Measurements from ENCODE around the gene ACSF2. TPM values are rescaled to one million over a fixed set of nuclear protein-coding genes. Genes with fewer than 3 reads are reported as not detected.

The ACSF2 gene
- total and polyA plus RNA-seq, 2 of the 13 experiments (the other 11 are each of a cell fraction or from before 2014, with no cell fraction given): 87.3 to 109 TPM

DNA sequence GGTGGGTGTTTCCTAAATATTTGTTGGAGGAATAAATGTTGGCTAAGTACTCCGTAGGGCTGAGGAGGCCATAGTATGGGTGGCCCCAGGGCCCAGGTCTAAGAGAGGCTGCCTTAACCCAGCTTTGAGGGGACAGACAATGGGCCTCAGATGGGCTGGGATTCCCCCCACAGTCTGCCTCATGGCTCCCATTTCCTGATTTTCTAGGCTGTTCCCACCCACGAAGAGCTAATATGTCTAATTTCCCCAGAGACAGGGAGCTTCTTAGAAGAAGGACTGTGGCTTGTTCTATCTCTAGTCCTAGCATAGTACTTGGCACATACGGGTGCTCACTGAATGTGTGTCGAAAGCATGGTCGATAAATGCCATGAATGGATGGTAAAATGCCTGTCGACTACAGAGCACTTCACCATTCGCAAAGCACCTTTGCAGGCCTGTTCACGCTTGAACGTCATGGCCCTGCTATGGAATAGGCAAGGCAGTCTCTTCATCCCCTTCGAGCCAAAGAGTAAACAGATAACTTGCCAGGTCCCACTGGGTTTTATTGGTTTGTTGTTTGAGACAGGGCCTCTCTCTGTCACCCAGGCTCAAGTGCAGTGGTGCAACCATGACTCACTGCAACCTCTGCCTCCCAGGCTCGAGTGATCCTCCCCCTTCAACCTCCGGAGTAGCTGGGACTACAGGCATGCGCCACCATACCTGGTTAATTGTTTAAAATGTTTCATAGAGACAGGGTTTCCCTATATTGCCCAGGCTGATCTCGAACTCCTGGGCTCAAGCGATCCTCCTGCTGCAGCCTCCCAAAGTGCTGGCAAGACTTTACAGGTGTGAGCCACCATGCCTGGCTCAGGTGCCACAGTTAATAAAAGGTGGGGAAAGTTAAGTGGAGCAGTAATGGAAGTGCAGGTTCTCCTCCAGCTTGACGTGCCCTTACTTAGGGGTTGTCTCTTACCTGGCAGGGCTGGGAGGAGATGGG is 33.0 kb downstream of the ACSF2 start (continued):
- TF ChIP-seq, protein P1, sequence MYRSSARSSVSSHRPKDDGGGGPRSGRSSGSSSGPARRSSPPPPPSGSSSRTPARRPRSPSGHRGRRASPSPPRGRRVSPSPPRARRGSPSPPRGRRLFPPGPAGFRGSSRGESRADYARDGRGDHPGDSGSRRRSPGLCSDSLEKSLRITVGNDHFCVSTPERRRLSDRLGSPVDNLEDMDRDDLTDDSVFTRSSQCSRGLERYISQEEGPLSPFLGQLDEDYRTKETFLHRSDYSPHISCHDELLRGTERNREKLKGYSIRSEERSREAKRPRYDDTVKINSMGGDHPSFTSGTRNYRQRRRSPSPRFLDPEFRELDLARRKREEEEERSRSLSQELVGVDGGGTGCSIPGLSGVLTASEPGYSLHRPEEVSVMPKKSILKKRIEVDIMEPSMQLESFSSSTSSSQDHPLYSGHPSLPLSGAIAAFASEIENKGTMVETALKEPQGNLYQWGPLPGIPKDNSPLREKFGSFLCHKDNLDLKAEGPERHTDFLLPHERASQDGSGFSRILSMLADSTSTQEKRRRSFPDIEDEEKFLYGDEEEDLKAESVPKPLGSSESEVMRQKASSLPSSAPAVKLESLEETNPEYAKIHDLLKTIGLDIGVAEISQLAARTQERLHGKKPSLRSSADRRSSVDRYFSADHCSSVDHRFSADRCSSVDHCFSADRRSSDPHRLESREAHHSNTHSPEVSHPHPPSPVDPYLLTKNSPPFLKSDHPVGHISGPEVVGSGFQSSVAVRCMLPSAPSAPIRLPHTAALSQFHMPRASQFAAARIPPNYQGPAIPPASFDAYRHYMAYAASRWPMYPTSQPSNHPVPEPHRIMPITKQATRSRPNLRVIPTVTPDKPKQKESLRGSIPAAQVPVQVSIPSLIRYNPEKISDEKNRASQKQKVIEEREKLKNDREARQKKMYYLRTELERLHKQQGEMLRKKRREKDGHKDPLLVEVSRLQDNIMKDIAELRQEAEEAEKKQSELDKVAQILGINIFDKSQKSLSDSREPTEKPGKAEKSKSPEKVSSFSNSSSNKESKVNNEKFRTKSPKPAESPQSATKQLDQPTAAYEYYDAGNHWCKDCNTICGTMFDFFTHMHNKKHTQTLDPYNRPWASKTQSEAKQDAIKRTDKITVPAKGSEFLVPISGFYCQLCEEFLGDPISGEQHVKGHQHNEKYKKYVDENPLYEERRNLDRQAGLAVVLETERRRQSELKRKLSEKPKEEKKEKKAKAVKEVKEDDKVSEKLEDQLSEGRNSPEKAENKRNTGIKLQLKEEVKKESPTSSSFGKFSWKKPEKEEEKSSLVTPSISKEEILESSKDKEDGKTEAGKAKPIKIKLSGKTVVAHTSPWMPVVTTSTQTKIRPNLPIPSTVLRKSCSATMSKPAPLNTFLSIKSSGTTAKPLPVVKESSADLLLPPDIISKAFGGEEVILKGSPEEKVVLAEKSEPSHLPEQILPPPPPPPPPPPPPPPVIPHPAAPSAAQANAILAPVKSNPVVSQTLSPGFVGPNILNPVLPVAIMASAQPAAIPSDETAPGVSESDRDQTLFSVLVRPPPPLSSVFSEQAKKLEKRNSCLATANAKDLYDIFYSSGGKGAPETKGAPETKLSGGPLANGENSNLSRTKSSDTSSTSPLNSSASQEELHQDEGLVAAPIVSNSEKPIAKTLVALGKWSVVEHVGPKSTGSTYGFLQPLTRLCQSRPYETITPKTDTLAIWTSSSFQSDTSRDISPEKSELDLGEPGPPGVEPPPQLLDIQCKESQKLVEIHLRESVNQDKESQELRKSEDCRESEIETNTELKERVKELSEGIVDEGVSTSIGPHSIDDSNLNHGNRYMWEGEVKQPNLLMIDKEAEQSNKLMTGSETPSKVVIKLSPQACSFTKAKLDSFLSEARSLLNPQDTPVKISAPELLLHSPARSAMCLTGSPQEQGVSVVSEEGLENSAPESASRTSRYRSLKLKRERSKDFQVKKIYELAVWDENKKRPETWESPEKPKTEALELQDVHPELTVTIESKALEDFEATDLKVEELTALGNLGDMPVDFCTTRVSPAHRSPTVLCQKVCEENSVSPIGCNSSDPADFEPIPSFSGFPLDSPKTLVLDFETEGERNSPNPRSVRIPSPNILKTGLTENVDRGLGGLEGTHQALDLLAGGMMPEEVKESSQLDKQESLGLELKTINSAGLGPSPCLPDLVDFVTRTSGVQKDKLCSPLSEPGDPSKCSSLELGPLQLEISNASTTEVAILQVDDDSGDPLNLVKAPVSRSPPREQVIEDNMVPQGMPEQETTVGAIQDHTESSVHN (CRISPR knock-in tag; IDR thresholded peaks at IDR 0.05): no peak
- no peak for TF ChIP-seq RBM22 (optimal IDR thresholded peaks at IDR 0.05; ENCODE audit: low read length)
- TF ChIP-seq LCORL (IDR thresholded peaks at IDR 0.05): no peak
- TF ChIP-seq LCORL (CRISPR knock-in tag; IDR thresholded peaks at IDR 0.05): 0 out of 2 replicates have a peak, but pooled peaks have one; percentile 46
- no peak for TF ChIP-seq WIZ (CRISPR knock-in tag; IDR thresholded peaks at IDR 0.05)
- TF ChIP-seq, protein P2, sequence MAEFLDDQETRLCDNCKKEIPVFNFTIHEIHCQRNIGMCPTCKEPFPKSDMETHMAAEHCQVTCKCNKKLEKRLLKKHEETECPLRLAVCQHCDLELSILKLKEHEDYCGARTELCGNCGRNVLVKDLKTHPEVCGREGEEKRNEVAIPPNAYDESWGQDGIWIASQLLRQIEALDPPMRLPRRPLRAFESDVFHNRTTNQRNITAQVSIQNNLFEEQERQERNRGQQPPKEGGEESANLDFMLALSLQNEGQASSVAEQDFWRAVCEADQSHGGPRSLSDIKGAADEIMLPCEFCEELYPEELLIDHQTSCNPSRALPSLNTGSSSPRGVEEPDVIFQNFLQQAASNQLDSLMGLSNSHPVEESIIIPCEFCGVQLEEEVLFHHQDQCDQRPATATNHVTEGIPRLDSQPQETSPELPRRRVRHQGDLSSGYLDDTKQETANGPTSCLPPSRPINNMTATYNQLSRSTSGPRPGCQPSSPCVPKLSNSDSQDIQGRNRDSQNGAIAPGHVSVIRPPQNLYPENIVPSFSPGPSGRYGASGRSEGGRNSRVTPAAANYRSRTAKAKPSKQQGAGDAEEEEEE (CRISPR knock-in tag; IDR thresholded peaks at IDR 0.05; ENCODE audit: borderline replicate concordance): no peak
- TF ChIP-seq TBP (CRISPR knock-in tag; IDR thresholded peaks at IDR 0.05): no peak
- TF ChIP-seq NFIC (IDR thresholded peaks at IDR 0.05; ENCODE audit: low read length): no peak
- no peak for TF ChIP-seq ZNF343 (CRISPR knock-in tag; IDR thresholded peaks at IDR 0.05)
- no peak for TF ChIP-seq JDP2 (CRISPR knock-in tag; IDR thresholded peaks at IDR 0.05; ENCODE audit: borderline replicate concordance)
- no peak; the same call in 1 of the 2 replicates for TF ChIP-seq ZNF780A (CRISPR knock-in tag; IDR thresholded peaks at IDR 0.05)
- TF ChIP-seq, protein P3, sequence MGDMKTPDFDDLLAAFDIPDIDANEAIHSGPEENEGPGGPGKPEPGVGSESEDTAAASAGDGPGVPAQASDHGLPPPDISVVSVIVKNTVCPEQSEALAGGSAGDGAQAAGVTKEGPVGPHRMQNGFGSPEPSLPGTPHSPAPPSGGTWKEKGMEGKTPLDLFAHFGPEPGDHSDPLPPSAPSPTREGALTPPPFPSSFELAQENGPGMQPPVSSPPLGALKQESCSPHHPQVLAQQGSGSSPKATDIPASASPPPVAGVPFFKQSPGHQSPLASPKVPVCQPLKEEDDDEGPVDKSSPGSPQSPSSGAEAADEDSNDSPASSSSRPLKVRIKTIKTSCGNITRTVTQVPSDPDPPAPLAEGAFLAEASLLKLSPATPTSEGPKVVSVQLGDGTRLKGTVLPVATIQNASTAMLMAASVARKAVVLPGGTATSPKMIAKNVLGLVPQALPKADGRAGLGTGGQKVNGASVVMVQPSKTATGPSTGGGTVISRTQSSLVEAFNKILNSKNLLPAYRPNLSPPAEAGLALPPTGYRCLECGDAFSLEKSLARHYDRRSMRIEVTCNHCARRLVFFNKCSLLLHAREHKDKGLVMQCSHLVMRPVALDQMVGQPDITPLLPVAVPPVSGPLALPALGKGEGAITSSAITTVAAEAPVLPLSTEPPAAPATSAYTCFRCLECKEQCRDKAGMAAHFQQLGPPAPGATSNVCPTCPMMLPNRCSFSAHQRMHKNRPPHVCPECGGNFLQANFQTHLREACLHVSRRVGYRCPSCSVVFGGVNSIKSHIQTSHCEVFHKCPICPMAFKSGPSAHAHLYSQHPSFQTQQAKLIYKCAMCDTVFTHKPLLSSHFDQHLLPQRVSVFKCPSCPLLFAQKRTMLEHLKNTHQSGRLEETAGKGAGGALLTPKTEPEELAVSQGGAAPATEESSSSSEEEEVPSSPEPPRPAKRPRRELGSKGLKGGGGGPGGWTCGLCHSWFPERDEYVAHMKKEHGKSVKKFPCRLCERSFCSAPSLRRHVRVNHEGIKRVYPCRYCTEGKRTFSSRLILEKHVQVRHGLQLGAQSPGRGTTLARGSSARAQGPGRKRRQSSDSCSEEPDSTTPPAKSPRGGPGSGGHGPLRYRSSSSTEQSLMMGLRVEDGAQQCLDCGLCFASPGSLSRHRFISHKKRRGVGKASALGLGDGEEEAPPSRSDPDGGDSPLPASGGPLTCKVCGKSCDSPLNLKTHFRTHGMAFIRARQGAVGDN (CRISPR knock-in tag; IDR thresholded peaks at IDR 0.05): peak; percentile 73
- no peak for TF ChIP-seq TRIM24 (CRISPR knock-in tag; IDR thresholded peaks at IDR 0.05)
- TF ChIP-seq EEA1 (CRISPR knock-in tag; IDR thresholded peaks at IDR 0.05; ENCODE audit: borderline replicate concordance): no peak
- no peak for TF ChIP-seq ZNF567 (CRISPR knock-in tag; IDR thresholded peaks at IDR 0.05; ENCODE audit: borderline replicate concordance)

Data from HepG2 (cell line).